NCI-H1694 (cell line): ENCODE measurements around the gene RBM44.

ENCODE experiments used
- DNase-seq: peaks from one replicate; lab custom pipeline; 2025; lab: John Stamatoyannopoulos, UW

The RBM44 gene

GRCh38 chr2:237885111-237885930 lies 86.7 kb downstream of the RBM44 start:
- DNase-seq, result no peak

GRCh38 chr2:237885931-237886684 lies 87.5 kb downstream of the RBM44 start:
- DNase-seq, result no peak

GRCh38 chr2:237886685-237887481 lies 88.3 kb downstream of the RBM44 start:
- DNase-seq, result peak; percentile 28

GRCh38 chr2:237888389-237888788 lies 89.8 kb downstream of the RBM44 start:
- no peak for DNase-seq

- DNase-seq, result no peak
Observed at GRCh38 chr2:237889016-237889415, 90.4 kb downstream of the RBM44 start.

- no peak for DNase-seq
Observed at GRCh38 chr2:237889811-237890210, 91.2 kb downstream of the RBM44 start.
